Embryonic facial prominence (tissue), 1 donor: ENCODE measurements around the gene MUSTN1.

Source experiments
- DNase-seq: peaks from one replicate; pipeline ENCODE4 v3.0.0-alpha.2; 2016; ENCODE audit errors: extremely low spot score

The MUSTN1 gene

GRCh38 chr3:52834871-52835501 is at the start of gene MUSTN1:
Gene MUSTN1, minus strand, starts transcription at chr3:52835019. Its CDS starts 71 bp downstream, at chr3:52834948.
- no peak for DNase-seq

GRCh38 chr3:52882377-52882776 is 47.6 kb upstream of the MUSTN1 start:
- no peak for DNase-seq

- no peak for DNase-seq
Measured at GRCh38 chr3:52881871-52882270, 47.1 kb upstream of the MUSTN1 start.

GRCh38 chr3:52880474-52880873 is 45.7 kb upstream of the MUSTN1 start:
- no peak for DNase-seq

DNA sequence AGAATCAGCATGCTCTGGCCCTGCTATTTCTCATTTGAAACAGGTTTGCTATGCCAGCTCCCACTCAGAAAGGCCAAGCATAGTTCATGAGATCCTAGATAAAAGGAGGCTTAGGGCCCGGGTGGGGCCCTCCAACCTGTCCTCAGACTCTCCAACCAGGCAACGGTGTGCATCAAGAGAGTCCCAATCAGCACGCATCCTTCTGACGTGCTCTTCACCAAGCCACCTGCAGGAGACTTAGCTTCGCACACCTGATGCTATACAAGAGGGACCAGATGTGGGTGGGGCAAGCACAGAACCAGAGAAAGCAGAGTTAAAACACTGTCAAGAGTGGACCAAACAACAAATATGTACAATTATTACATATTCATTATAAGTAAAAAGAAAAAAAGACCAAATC is 45.2 kb upstream of the MUSTN1 start:
- DNase-seq, result no peak

DNA sequence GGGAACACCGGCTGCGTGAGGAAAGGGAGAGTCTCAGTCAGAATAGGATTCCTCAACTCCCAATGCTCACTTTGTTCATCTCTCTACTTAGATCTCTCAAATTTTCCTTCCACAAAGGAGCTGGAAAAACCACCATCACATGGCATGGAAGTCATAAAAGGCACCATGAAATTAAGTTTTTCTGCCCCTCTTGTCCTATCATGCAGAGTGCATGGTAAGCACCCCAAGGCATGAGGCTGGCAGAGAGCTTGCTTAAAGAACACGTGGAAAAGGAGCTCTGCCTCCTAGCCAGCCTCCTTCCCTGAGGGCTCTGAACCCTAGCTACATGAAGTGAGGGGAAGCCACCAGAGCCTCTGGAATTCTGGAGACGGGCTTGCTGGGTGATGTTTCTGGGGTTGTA is 44.8 kb upstream of the MUSTN1 start:
- no peak for DNase-seq

GRCh38 chr3:52879090-52879489 is 44.3 kb upstream of the MUSTN1 start:
- DNase-seq, result no peak

GRCh38 chr3:52877085-52877484 is 42.3 kb upstream of the MUSTN1 start:
- DNase-seq, result no peak

DNA sequence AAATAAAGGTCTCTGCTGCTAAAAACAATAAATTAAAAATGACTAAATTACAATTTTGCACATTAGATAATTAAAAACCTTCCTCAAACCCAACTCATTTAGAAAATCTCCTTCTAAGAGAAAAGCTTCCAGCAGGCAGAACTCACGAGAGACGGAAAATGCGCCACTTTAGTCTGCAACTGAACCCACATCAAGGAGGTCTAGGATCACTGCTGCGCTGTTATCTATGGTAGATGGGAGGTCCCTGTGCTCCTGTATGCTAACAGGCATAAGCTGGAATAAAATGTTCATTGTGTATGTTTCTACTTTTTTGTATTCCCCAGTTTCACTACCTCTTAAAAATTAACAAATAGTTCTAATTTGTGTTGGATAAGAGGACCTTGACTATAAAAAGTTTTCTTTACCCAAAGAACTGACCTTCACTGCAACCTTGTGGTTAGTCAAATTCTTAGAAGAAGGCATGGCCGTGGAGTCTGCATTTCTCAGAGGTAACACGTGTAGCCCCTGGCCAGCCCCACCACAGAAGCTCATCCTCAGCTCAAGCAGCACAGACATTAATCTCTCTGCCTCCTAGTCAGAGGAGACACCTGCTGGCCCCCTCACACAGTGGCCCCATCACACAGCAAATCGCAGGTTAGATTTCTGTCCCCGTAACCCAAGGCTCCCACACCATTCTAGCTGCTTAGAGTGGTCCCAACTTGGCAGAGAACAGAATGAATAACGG is 40.2 kb upstream of the MUSTN1 start:
- DNase-seq, result no peak

- no peak for DNase-seq
Measured at GRCh38 chr3:52874160-52874701, 39.4 kb upstream of the MUSTN1 start.

DNA sequence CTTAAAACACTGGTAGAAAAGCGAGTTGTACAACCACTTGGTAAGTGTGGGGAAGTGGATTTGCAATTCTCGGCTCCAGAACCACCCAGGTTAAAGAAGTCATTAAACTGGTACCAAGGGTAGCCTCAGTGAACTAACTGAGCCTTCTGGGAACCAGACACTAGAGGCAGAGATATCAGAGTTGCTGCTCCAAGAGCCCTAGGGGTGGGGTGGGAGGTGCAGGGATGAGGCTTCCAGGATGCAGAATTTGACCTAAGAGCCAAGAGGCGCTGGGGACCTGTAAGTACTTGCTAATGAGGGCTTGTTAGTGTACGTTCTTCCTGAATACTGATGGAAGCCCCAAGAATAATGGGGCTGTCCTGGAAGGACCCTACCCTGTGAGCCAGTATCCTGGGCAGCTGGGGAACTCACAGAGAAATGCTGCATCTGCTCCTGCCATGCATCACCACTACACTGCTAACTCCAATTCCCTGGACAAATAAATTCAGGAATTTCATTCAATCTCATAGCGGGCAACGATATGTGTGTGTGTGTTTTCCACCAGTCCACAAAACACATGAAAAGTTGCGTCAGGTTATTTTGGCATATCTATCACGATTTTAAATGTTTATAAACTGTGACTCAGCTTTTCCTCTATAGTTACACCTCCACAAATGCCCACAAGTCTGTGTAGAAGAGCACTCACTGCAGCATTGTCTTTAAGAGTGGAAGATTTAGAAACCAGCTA is 38.8 kb upstream of the MUSTN1 start:
- DNase-seq, result no peak

DNA sequence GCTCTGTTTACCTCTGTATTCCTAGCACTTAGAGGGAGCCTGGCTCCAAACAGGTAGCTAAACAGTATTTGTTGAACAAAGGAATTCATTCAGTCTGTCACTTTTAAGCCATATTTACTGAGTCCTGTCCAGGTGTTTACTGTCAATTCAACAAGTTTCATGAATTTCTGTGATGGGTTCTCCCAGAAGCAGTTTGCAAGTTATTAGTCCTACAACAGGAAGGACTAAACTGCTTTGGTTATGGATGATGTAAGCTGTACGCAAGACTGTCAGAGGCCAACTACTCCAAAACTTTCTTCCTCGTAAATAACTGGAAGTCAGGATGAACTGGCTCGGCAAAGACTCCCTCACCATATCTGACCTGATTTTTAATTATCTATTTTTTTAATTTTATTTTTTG is 37.4 kb upstream of the MUSTN1 start:
- DNase-seq, result no peak

GRCh38 chr3:52871761-52872160 is 36.9 kb upstream of the MUSTN1 start:
- no peak for DNase-seq

- DNase-seq, result no peak
Measured at GRCh38 chr3:52870471-52870870, 35.7 kb upstream of the MUSTN1 start.

GRCh38 chr3:52866427-52866826 is 31.6 kb upstream of the MUSTN1 start:
- DNase-seq, result no peak

DNA sequence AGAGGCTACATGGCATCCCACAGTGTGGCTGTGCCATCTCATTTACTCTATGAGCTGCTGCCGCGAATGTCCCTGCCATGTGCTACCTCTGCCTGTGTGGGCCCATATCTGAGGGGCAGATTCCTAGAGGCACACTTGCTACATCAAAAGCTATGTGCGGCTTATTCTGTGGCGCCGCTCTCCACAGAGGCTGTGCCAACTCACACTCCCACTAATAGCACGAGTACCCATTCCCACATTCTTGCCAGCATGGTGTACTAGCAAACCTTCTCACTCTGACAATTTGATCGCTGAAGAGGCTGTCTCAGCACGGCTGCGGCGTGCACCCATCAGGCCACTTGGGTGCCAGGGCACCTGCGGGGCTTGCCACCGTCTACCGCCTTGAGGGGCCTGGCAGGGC is 31.2 kb upstream of the MUSTN1 start:
- DNase-seq, result no peak

DNA sequence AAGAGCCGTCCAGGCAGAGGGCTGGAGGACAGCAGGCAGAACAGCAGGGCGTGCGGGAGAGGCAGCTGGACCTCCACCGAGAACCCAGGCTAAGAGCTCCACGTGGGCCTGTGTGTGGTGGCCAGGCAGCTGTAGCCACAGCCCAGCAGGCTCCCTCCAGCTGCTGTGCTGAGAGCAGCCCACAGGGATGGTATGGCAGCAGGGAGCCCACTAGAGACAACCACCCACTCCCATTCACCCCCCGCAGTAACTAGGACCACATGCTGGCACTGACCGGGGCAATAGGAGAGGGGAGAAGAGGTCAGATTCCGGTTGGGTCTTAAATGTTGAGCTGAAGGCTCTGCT is 25.6 kb upstream of the MUSTN1 start:
- DNase-seq, result no peak

DNA sequence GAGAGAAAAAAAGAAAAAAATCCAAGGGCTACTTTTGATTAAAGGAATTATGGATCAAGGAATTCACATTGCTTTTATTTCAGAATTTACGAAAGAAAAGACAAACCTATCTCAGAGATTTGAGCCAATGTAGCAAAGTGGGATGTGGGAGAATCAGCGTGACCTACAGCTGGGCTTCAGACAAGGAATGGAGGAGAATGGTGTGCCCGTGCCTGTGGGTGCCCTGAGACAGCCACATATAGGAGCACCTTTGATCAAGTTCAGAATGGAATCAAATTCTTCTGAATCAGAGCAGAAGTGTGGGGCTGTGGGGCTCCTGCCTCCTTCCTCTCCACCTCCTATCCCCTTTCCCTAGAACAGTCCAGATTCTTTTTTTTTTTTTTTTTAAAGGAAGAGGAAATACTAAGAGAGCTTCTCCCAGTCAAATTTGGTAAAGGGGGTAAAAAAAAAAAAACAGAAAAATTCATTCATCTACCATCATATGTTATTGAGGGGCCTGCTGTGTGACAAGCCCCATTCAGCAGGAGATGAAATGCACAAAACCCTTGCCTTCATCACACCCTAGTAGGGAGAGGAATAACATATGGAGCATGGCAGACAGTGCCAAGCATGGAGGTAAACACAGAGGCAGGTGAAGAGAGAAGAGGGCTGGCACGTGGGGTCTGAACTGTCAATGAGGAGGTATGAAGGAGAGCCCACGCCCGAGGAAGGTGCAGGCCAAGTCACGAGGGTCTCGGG is 25.0 kb upstream of the MUSTN1 start:
- DNase-seq, result no peak

GRCh38 chr3:52857864-52858263 is 23.0 kb upstream of the MUSTN1 start:
- DNase-seq, result no peak

DNA sequence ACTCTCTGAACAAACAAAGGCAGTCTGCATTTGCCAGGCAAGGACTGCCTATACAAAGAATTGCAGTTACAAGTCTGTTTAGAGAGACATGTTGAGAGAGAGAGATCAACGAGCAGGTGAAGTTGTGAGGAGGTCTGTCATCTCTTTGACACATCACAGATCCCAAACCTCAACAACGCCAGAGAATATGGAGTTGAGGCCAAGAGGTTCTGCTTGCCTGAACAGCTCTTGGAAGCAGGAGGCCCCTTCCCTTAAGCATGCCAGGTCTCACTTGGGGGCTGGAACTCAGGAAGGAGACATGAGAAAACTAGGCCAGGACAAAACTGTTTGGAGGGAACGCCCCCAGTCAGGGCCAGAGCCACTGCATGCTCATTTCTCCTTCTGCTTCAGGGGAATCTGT is 22.3 kb upstream of the MUSTN1 start:
- DNase-seq, result no peak

GRCh38 chr3:52856666-52857065 is 21.8 kb upstream of the MUSTN1 start:
- DNase-seq, result no peak

DNA sequence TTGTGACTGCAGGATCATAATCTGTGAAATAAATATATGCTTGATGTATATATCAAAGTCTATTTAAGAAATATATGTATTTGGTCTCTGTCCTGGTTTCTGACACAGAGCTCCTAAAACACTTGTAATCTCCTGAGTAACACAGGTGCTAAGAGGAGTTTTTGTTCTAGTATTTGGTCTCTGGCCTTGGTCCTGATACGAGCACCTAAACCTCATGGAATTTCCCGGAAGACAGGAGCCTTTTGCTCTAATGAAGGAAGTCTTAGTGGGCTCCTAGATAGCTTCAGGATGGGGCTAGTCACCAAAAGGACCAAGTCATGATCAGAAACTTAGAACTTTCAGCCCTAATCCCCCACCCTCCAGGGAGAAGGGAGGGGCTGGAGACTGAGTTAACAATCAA is 19.2 kb upstream of the MUSTN1 start:
- DNase-seq, result no peak
